Lung (tissue), 12 donors: ENCODE measurements around the gene SDK2. TPM values are rescaled to one million over a fixed set of nuclear protein-coding genes. Genes with fewer than 3 reads are reported as not detected.

Experiments used
- ATAC-seq: fragments of 200-7000 bp; cut with Tn5 transposase; one replicate; pipeline ENCODE4 v1.9.1; 2020; ENCODE audit warnings: moderate number of reproducible peaks; ENCODE audit not compliant: insufficient read depth, low FRiP score
- DNase-seq, 3 donors: peaks; one replicate each; pipeline ENCODE4 v3.0.0-alpha.2; 2013 to 2017
- H3K27ac ChIP-seq, 2 donors: one replicate each; pipeline ENCODE4 v1.5.1; 2013; ENCODE audit warnings: mild to moderate bottlenecking in 2 of 2, moderate library complexity in 2 of 2, control low read depth in 1 of 2, inconsistent platforms in 1 of 2, low read depth in 1 of 2, low read length in 1 of 2
- H3K27me3 ChIP-seq, 3 donors: one replicate each; pipeline ENCODE4 v1.5.1; 2013; ENCODE audit warnings: low read length in 2 of 3; ENCODE audit not compliant: control insufficient read depth in 3 of 3, insufficient read depth in 3 of 3
- H3K36me3 ChIP-seq, 4 donors: one replicate each; pipeline ENCODE4 v1.5.1; 2013; ENCODE audit warnings: low read length in 4 of 4, mild to moderate bottlenecking in 1 of 4, moderate library complexity in 1 of 4; ENCODE audit not compliant: control insufficient read depth in 4 of 4, insufficient read depth in 4 of 4
- H3K4me1 ChIP-seq, 5 donors: one replicate each; pipeline ENCODE4 v1.5.1; 2013; ENCODE audit warnings: low read length in 5 of 5, mild to moderate bottlenecking in 2 of 5, moderate library complexity in 1 of 5; ENCODE audit not compliant: control insufficient read depth in 5 of 5, insufficient read depth in 5 of 5
- H3K4me3 ChIP-seq: one replicate; pipeline ENCODE4 v1.5.1; 2013; ENCODE audit warnings: mild to moderate bottlenecking, control low read depth, moderate library complexity
- H3K9ac ChIP-seq, 2 donors: one replicate each; pipeline ENCODE4 v1.5.1; 2013; ENCODE audit warnings: low read length in 2 of 2, control low read depth in 1 of 2; ENCODE audit not compliant: insufficient read depth in 1 of 2
- H3K9me3 ChIP-seq, 4 donors: one replicate each; pipeline ENCODE4 v1.5.1; 2013; ENCODE audit warnings: low read length in 3 of 4, mild to moderate bottlenecking in 1 of 4, moderate library complexity in 1 of 4; ENCODE audit not compliant: control insufficient read depth in 4 of 4, insufficient read depth in 3 of 4
- CTCF ChIP-seq: IDR thresholded peaks from 2 replicates; pipeline ENCODE4 v1.5.1; 2012; ENCODE audit warnings: mild to moderate bottlenecking; ENCODE audit errors: control extremely low read depth, extremely low read depth
- WGBS, 2 donors: extraction: QIAGEN DNeasy Blood & Tissue Kit; methylation state at CpG; one replicate each; pipeline ENCODE4 v1.1.7; 2013; 5-methylcytosine and 5-hydroxymethylcytosine counted together
- polyA plus RNA-seq, 2 donors: library from polyadenylated mRNA; stranded (reverse); fragments of 200-250 nt; gene quantifications; one replicate each; pipeline ENCODE4 v1.2.1, GENCODE V29; 2013
- total RNA-seq, 2 donors: library from RNA; depleted of rRNA in 1 of 2; stranded (reverse); fragments of >200 nt in 1 of 2; gene quantifications; one replicate each; pipeline ENCODE4 v1.2.1, GENCODE V29; 2014 to 2021
- donor health status: control.
- donor health status: control.
- donor health status: Bipolar disorder and iron deficiency.
- donor health status: healthy.
- donor health status: DM: yes; HTN: yes; CAD: no.

The SDK2 gene
- total and polyA plus RNA-seq, 4 donors = 0.91 to 41.7 (median 4.3) TPM

GRCh38 chr17:73632513-73632912, 11.7 kb downstream of the SDK2 start:
- Histone ChIP-seq H3K4me1 (peaks cover 0 to 11% (median 6%) of the 10 kb centered on the region in 5 donors), H3K9me3 (no peaks in the 10 kb centered on the region), H3K4me3 (no peak overlapping the region), H3K9ac (no peak overlapping the region), H3K27ac (no peak overlapping the region), H3K36me3 (no peaks in the 10 kb centered on the region), H3K27me3 (no peaks in the 10 kb centered on the region)
- 92% methylated on average over 2 of the region's 2 CpGs for WGBS, 2 donors
- no peak for TF ChIP-seq CTCF
- ATAC-seq (no peak), DNase-seq (no peak)

GRCh38 chr17:73630965-73631595, 13.2 kb downstream of the SDK2 start:
- Histone ChIP-seq H3K27ac (no peak overlapping the region), H3K9ac (no peak overlapping the region), H3K9me3 (no peaks in the 10 kb centered on the region), H3K4me1 (peaks cover 0 to 10% (median 6%) of the 10 kb centered on the region in 5 donors), H3K27me3 (no peaks in the 10 kb centered on the region), H3K36me3 (no peaks in the 10 kb centered on the region), H3K4me3 (no peak overlapping the region)
- DNase-seq (no peak), ATAC-seq (no peak)
- TF ChIP-seq CTCF = no peak
- WGBS, 2 donors = 66 to 81% methylated on average over 19 of the region's 19 CpGs

- Histone ChIP-seq H3K4me1 (peaks cover 0 to 5% (median 4%) of the 10 kb centered on the region in 5 donors), H3K9ac (no peak overlapping the region), H3K9me3 (no peaks in the 10 kb centered on the region), H3K27ac (no peak overlapping the region), H3K4me3 (no peak overlapping the region), H3K27me3 (no peaks in the 10 kb centered on the region), H3K36me3 (no peaks in the 10 kb centered on the region)
- no peak for TF ChIP-seq CTCF
- DNase-seq (no peak), ATAC-seq (no peak)
- WGBS, 2 donors = 89 to 92% methylated on average over 6 of the region's 6 CpGs
Observed at GRCh38 chr17:73630531-73630930, 13.7 kb downstream of the SDK2 start.
